Esophagus squamous epithelium (tissue), 5 donors: ENCODE data around the gene FIP1L1. TPM values are rescaled to one million over a fixed set of nuclear protein-coding genes. Genes with fewer than 3 reads are reported as not detected.
"Not testable (repeated sequence)": the region's sequence is repeated elsewhere in the genome, so short reads cannot be mapped to it uniquely, and the experiment has no call there.

Source experiments
- DNase-seq: peaks from one replicate; lab custom pipeline; 2025; lab: John Stamatoyannopoulos, UW
- H3K27ac ChIP-seq, 4 donors: fragments of 200-600 bp; sonication (generic); one replicate each; pipeline ENCODE4 v1.5.1; 2016 to 2019; ENCODE audit warnings: mild to moderate bottlenecking in 1 of 4
- H3K27me3 ChIP-seq, 4 donors: fragments of 200-600 bp; sonication (generic); 1 replicate in 3 of 4; 2 replicates in 1 of 4; pipeline versions ENCODE4 v1.5.1 to v1.6.0; 2017 to 2021; ENCODE audit warnings: antibody characterized with exemption in 1 of 4
- H3K36me3 ChIP-seq, 3 donors: fragments of 200-600 bp; sonication (generic); one replicate each; pipeline ENCODE4 v1.5.1; 2016 to 2019
- H3K4me1 ChIP-seq, 3 donors: fragments of 200-600 bp; sonication (generic); one replicate each; pipeline ENCODE4 v1.5.1; 2017 to 2019
- H3K4me3 ChIP-seq, 4 donors: fragments of 200-600 bp; sonication (generic); 1 replicate in 3 of 4; 2 replicates in 1 of 4; pipeline ENCODE4 v1.5.1; 2016 to 2019; ENCODE audit warnings: mild to moderate bottlenecking in 2 of 4, moderate library complexity in 1 of 4
- H3K9me3 ChIP-seq, 3 donors: fragments of 200-600 bp; sonication (generic); one replicate each; pipeline ENCODE4 v1.5.1; 2016 to 2019
- CTCF ChIP-seq, 6 experiments: fragments of 450-650 bp in 4 of 6; fragments of 200-600 bp in 2 of 6; sonication (generic) in 2 of 6; IDR thresholded peaks; one replicate each; pipeline ENCODE4 v1.5.1; 2016 to 2019; ENCODE audit warnings: antibody characterized with exemption in 6 of 6, mild to moderate bottlenecking in 4 of 6, moderate library complexity in 4 of 6
- POLR2A ChIP-seq, 4 donors: fragments of 450-650 bp; IDR thresholded peaks; one replicate each; pipeline ENCODE4 v1.6.1; 2017; ENCODE audit warnings: antibody characterized with exemption in 4 of 4, mild to moderate bottlenecking in 4 of 4, moderate library complexity in 3 of 4
- WGBS, 2 donors: methylation state at CpG; one replicate each; pipeline ENCODE4 v1.1.5; 2018; 5-methylcytosine and 5-hydroxymethylcytosine counted together
- intact Hi-C: fragments of 100-400 bp; cut with DNase I; formaldehyde crosslinking; loops from one replicate; pipeline ENCODE4 v1.15.0; 2022
- total RNA-seq, 4 donors: library from RNA; depleted of rRNA; stranded (reverse); fragments of >200 nt; gene quantifications; one replicate each; pipeline ENCODE4 v1.1.0, GENCODE V29; 2016
- donor health status: DM: yes; HTN: yes; CAD: no.

FIP1L1 gene
- total RNA-seq, 4 donors from 2014 or later: 24.8 to 46.0 (median 32.9) TPM

GRCh38 chr4:53380221-53380620 is 2.8 kb downstream of the FIP1L1 start:
- Histone ChIP-seq H3K27ac (no peak overlapping the region), H3K4me3 (no peak overlapping the region), H3K27me3 (no peaks in the 10 kb centered on the region), H3K4me1 (peaks cover 0 to 39% (median 13%) of the 10 kb centered on the region in 3 donors), H3K36me3 (peaks cover 0 to 36% (median 6%) of the 10 kb centered on the region in 3 donors), H3K9me3 (no peaks in the 10 kb centered on the region)
- WGBS, 2 donors: 86 to 91% methylated on average over 4 of the region's 4 CpGs
- TF ChIP-seq CTCF (IDR thresholded peaks at IDR 0.05): no peak
- TF ChIP-seq POLR2A (IDR thresholded peaks at IDR 0.05): no peak
- intact Hi-C loops: no loop called here
- DNase-seq: no peak

GRCh38 chr4:53409479-53409878 is 32.0 kb downstream of the FIP1L1 start:
- 94 to 100% methylated on average over 1 to 5 of the region's 11 CpGs for WGBS, 2 donors
- intact Hi-C loops, DNase-seq, H3K9me3 ChIP-seq, H3K4me1 ChIP-seq, H3K4me3 ChIP-seq, H3K27ac ChIP-seq, H3K27me3 ChIP-seq: not testable (repeated sequence)
- H3K36me3 ChIP-seq: peaks cover 0 to 25% (median 0%) of the 10 kb centered on the region in 3 donors

GRCh38 chr4:53419208-53419607 is 41.8 kb downstream of the FIP1L1 start:
- Histone ChIP-seq H3K4me1 (no peaks in the 10 kb centered on the region), H3K27ac (no peak overlapping the region), H3K36me3 (peaks cover 0 to 42% (median 4%) of the 10 kb centered on the region in 3 donors), H3K27me3 (no peaks in the 10 kb centered on the region), H3K4me3 (no peak overlapping the region), H3K9me3 (no peaks in the 10 kb centered on the region)
- 90 to 98% methylated on average over 3 of the region's 3 CpGs for WGBS, 2 donors
- no peak for DNase-seq
- intact Hi-C loops: no loop called here
- TF ChIP-seq POLR2A (IDR thresholded peaks at IDR 0.05) (no peak), CTCF (IDR thresholded peaks at IDR 0.05) (no peak)

GRCh38 chr4:53421791-53422190 is 44.4 kb downstream of the FIP1L1 start:
- no peak for DNase-seq
- H3K36me3 ChIP-seq: peaks cover 0 to 21% (median 0%) of the 10 kb centered on the region in 3 donors
- no peaks in the 10 kb centered on the region for H3K9me3 ChIP-seq
- intact Hi-C loops: no loop called here
- 95 to 97% methylated on average over 2 of the region's 2 CpGs for WGBS, 2 donors
- H3K4me3 ChIP-seq: no peak overlapping the region
- no peaks in the 10 kb centered on the region for H3K4me1 ChIP-seq
- no peak overlapping the region for H3K27ac ChIP-seq
- TF ChIP-seq CTCF (IDR thresholded peaks at IDR 0.05): no peak
- no peak for TF ChIP-seq POLR2A (IDR thresholded peaks at IDR 0.05)
- no peaks in the 10 kb centered on the region for H3K27me3 ChIP-seq

GRCh38 chr4:53422367-53422766 is 44.9 kb downstream of the FIP1L1 start:
- 100% methylated on average over 1 of the region's 1 CpG for WGBS, 2 donors
- Histone ChIP-seq H3K27ac (no peak overlapping the region), H3K36me3 (peaks cover 0 to 27% (median 0%) of the 10 kb centered on the region in 3 donors), H3K4me3 (no peak overlapping the region), H3K27me3 (no peaks in the 10 kb centered on the region), H3K9me3 (no peaks in the 10 kb centered on the region), H3K4me1 (no peaks in the 10 kb centered on the region)
- intact Hi-C loops: no loop called here
- no peak for TF ChIP-seq POLR2A (IDR thresholded peaks at IDR 0.05)
- no peak for TF ChIP-seq CTCF (IDR thresholded peaks at IDR 0.05)
- DNase-seq: no peak

- TF ChIP-seq CTCF (IDR thresholded peaks at IDR 0.05) (no peak), POLR2A (IDR thresholded peaks at IDR 0.05) (no peak)
- no peaks in the 10 kb centered on the region for H3K9me3 ChIP-seq
- no peaks in the 10 kb centered on the region for H3K4me1 ChIP-seq
- peaks cover 0 to 41% (median 6%) of the 10 kb centered on the region in 3 donors for H3K36me3 ChIP-seq
- intact Hi-C loops: no loop called here
- no peaks in the 10 kb centered on the region for H3K27me3 ChIP-seq
- DNase-seq: no peak
- no peak overlapping the region for H3K27ac ChIP-seq
- no peak overlapping the region for H3K4me3 ChIP-seq
These were observed 46.8 kb downstream of the FIP1L1 start for GRCh38 chr4:53424280-53424679.
